Neural cell (in vitro differentiated cells): ENCODE results near the gene TOLLIP.

Experiments
- EP300 ChIP-seq: fragments of 450-650 bp; conservative IDR thresholded peaks from 2 replicates; pipeline ENCODE4 v1.6.1; 2014; ENCODE audit warnings: antibody characterized with exemption, mild to moderate bottlenecking, moderate library complexity; ENCODE audit not compliant: poor library complexity, severe bottlenecking
- EZH2 ChIP-seq: fragments of 200-600, 300-800 bp; shearing (Covaris generic), sonication (generic); IDR thresholded peaks from 2 replicates; pipeline ENCODE4 v1.6.1; 2014; ENCODE audit warnings: antibody characterized with exemption, low read length, borderline replicate concordance, mild to moderate bottlenecking; ENCODE audit not compliant: insufficient read depth, poor library complexity, severe bottlenecking
- MXI1 ChIP-seq: fragments of 450-650 bp; conservative IDR thresholded peaks from 2 replicates; pipeline ENCODE4 v1.6.1; 2014; ENCODE audit warnings: antibody characterized with exemption, mild to moderate bottlenecking; ENCODE audit not compliant: poor library complexity, severe bottlenecking
- POLR2AphosphoS5 ChIP-seq: IDR thresholded peaks from 2 replicates; pipeline ENCODE4 v1.6.1; 2012
- RAD21 ChIP-seq: fragments of 450-650 bp; conservative IDR thresholded peaks from 2 replicates; pipeline ENCODE4 v1.6.1; 2014; ENCODE audit warnings: antibody characterized with exemption, mild to moderate bottlenecking, moderate library complexity
- REST ChIP-seq: IDR thresholded peaks from 2 replicates; pipeline ENCODE4 v1.6.1; 2012; ENCODE audit warnings: borderline replicate concordance
- TAF1 ChIP-seq: IDR thresholded peaks from 2 replicates; pipeline ENCODE4 v1.6.1; 2012; ENCODE audit warnings: low read depth
- TF ChIP-seq, protein P1 (sequence below): fragments of 450-650 bp; IDR thresholded peaks from 2 replicates; pipeline ENCODE4 v1.5.1; 2014; ENCODE audit warnings: antibody characterized with exemption, mild to moderate bottlenecking, moderate library complexity; ENCODE audit not compliant: poor library complexity, severe bottlenecking

- no peak for TF ChIP-seq MXI1
- TF ChIP-seq, protein P1, sequence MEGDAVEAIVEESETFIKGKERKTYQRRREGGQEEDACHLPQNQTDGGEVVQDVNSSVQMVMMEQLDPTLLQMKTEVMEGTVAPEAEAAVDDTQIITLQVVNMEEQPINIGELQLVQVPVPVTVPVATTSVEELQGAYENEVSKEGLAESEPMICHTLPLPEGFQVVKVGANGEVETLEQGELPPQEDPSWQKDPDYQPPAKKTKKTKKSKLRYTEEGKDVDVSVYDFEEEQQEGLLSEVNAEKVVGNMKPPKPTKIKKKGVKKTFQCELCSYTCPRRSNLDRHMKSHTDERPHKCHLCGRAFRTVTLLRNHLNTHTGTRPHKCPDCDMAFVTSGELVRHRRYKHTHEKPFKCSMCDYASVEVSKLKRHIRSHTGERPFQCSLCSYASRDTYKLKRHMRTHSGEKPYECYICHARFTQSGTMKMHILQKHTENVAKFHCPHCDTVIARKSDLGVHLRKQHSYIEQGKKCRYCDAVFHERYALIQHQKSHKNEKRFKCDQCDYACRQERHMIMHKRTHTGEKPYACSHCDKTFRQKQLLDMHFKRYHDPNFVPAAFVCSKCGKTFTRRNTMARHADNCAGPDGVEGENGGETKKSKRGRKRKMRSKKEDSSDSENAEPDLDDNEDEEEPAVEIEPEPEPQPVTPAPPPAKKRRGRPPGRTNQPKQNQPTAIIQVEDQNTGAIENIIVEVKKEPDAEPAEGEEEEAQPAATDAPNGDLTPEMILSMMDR, result no peak
- TF ChIP-seq REST, result no peak
- no peak for TF ChIP-seq RAD21
- TF ChIP-seq TAF1, result no peak
- TF ChIP-seq POLR2AphosphoS5, result no peak
- TF ChIP-seq EZH2, result no peak
- TF ChIP-seq EP300, result no peak
Measured at GRCh38 chr11:1270476-1270875, 39.0 kb downstream of the TOLLIP start.
